H1 (cell line): Measurements from ENCODE around the gene PSG1. TPM values are rescaled to one million over a fixed set of nuclear protein-coding genes. Genes with fewer than 3 reads are reported as not detected.
"Not testable (repeated sequence)": the region's sequence is repeated elsewhere in the genome, so short reads cannot be mapped to it uniquely, and the experiment has no call there.

Source experiments
- CTCF ChIA-PET: fragments of 300-600 bp; sonication (Branson Sonifier 250); formaldehyde crosslinking; loops from one replicate; lab custom pipeline; 2021; ENCODE audit not compliant: partially characterized antibody; lab: Charles Lee
- POLR2A ChIA-PET: fragments of 300-600 bp; sonication (Branson Sonifier 250); formaldehyde crosslinking; loops from one replicate; lab custom pipeline; 2021; ENCODE audit warnings: inconsistent platforms; ENCODE audit not compliant: partially characterized antibody; lab: Charles Lee
- DNase-seq, 2 experiments: peaks; one replicate each; pipeline versions ENCODE4 v3.0.0 to v3.0.0-alpha.2; 2010 to 2022; ENCODE audit warnings: low spot score in 2 of 2, low read depth in 1 of 2, mixed read lengths in 1 of 2
- FAIRE-seq: peaks from 2 replicates; lab custom pipeline; 2011; peaks lifted over from hg19 to GRCh38; lab: Jason Lieb, UNC
- H2AFZ ChIP-seq: 2 replicates; pipeline ENCODE4 v1.8.1; 2012; ENCODE audit warnings: low read length, inconsistent platforms
- H2AK5ac ChIP-seq: 2 replicates; pipeline ENCODE4 v1.6.1; 2013; ENCODE audit warnings: low read depth, low read length
- H2BK120ac ChIP-seq: replicated peaks from 2 replicates; pipeline ENCODE3; 2013; ENCODE audit warnings: low read depth, low read length, inconsistent platforms
- H2BK12ac ChIP-seq: 2 replicates; pipeline ENCODE4 v1.6.1; 2013; ENCODE audit warnings: low read depth, low read length
- H2BK15ac ChIP-seq: 2 replicates; pipeline ENCODE4 v1.6.1; 2013; ENCODE audit warnings: low read length
- H2BK20ac ChIP-seq: 2 replicates; pipeline ENCODE4 v1.6.1; 2013; ENCODE audit warnings: low read length
- H2BK5ac ChIP-seq: 2 replicates; pipeline ENCODE4 v1.6.1; 2013; ENCODE audit warnings: low read depth, low read length
- H3K14ac ChIP-seq: 2 replicates; pipeline ENCODE4 v1.6.1; 2013; ENCODE audit warnings: inconsistent platforms; ENCODE audit not compliant: insufficient read length
- H3K18ac ChIP-seq: 2 replicates; pipeline ENCODE4 v1.6.1; 2013; ENCODE audit warnings: low read length; ENCODE audit errors: extremely low read depth
- H3K23ac ChIP-seq: 2 replicates; pipeline ENCODE4 v1.6.1; 2013; ENCODE audit warnings: inconsistent platforms; ENCODE audit not compliant: insufficient read length
- H3K23me2 ChIP-seq: 2 replicates; pipeline ENCODE4 v1.6.1; 2013; ENCODE audit warnings: low read depth, low read length
- H3K27ac ChIP-seq: 2 replicates; pipeline ENCODE4 v1.6.1; 2011; ENCODE audit warnings: low read depth, low read length, inconsistent platforms
- H3K27me3 ChIP-seq, 4 experiments: replicated peaks in 1 of 4; 1 replicate in 1 of 4; 2 replicates in 3 of 4; pipeline versions ENCODE4 v1.6.1 to v1.8.1; 2011 to 2013; ENCODE audit warnings: low read length in 3 of 4, mild to moderate bottlenecking in 3 of 4, inconsistent platforms in 2 of 4, mixed read lengths in 2 of 4, moderate library complexity in 1 of 4; ENCODE audit not compliant: control insufficient read depth in 3 of 4, insufficient read depth in 3 of 4; ENCODE audit errors: extremely low read depth in 1 of 4
- H3K36me3 ChIP-seq, 4 experiments: 2 replicates each; pipeline versions ENCODE4 v1.6.1 to v1.8.1; 2011 to 2013; ENCODE audit warnings: mild to moderate bottlenecking in 4 of 4, low read length in 3 of 4, moderate library complexity in 2 of 4, control low read depth in 1 of 4, inconsistent platforms in 1 of 4; ENCODE audit not compliant: insufficient read depth in 4 of 4, control insufficient read depth in 2 of 4
- H3K4ac ChIP-seq: replicated peaks from 2 replicates; pipeline ENCODE3; 2013; ENCODE audit warnings: low read length, low read depth, mixed read lengths, inconsistent platforms; ENCODE audit not compliant: insufficient read length
- H3K4me1 ChIP-seq, 4 experiments: replicated peaks in 1 of 4; 1 replicate in 1 of 4; 2 replicates in 3 of 4; pipeline versions ENCODE4 v1.6.1 to v1.8.1; 2011 to 2013; ENCODE audit warnings: low read length in 3 of 4, inconsistent platforms in 2 of 4, mixed read lengths in 1 of 4; ENCODE audit not compliant: insufficient read depth in 4 of 4, control insufficient read depth in 3 of 4
- H3K4me2 ChIP-seq, 2 experiments: 2 replicates each; pipeline versions ENCODE4 v1.6.1 to v1.8.1; 2011 to 2013; ENCODE audit warnings: low read depth in 2 of 2, low read length in 2 of 2, control low read depth in 1 of 2, inconsistent platforms in 1 of 2, mild to moderate bottlenecking in 1 of 2; ENCODE audit not compliant: insufficient read depth in 1 of 2
- H3K4me3 ChIP-seq, 4 experiments: fragments of 200-600, 300-600 bp in 1 of 4; sonication (generic), shearing (Covaris generic), sonication (Bioruptor Twin) in 1 of 4; 2 replicates each; pipeline versions ENCODE4 v1.5.1 to v1.8.1; 2011 to 2016; ENCODE audit warnings: low read length in 4 of 4, low read depth in 3 of 4, control low read depth in 2 of 4, inconsistent platforms in 2 of 4, mild to moderate bottlenecking in 2 of 4, mixed read lengths in 1 of 4, moderate library complexity in 1 of 4; ENCODE audit not compliant: insufficient read depth in 2 of 4; ENCODE audit errors: extremely low read depth in 1 of 4
- H3K56ac ChIP-seq: replicated peaks from 2 replicates; pipeline ENCODE3; 2013; ENCODE audit warnings: low read depth, mild to moderate bottlenecking, mixed read lengths, low read length, inconsistent platforms; ENCODE audit not compliant: insufficient read length
- H3K79me1 ChIP-seq: 2 replicates; pipeline ENCODE4 v1.6.1; 2013; ENCODE audit warnings: low read depth, low read length, control low read depth
- H3K79me2 ChIP-seq, 2 experiments: 2 replicates each; pipeline versions ENCODE4 v1.6.1 to v1.8.1; 2012 to 2013; ENCODE audit warnings: low read length in 2 of 2, mild to moderate bottlenecking in 2 of 2, inconsistent platforms in 1 of 2; ENCODE audit not compliant: insufficient read depth in 2 of 2, control insufficient read depth in 1 of 2
- H3K9ac ChIP-seq, 4 experiments: replicated peaks in 1 of 4; 1 replicate in 1 of 4; 2 replicates in 3 of 4; pipeline versions ENCODE4 v1.6.1 to v1.8.1; 2011 to 2013; ENCODE audit warnings: low read depth in 3 of 4, low read length in 3 of 4, control low read depth in 2 of 4, mild to moderate bottlenecking in 2 of 4, moderate library complexity in 2 of 4, inconsistent platforms in 1 of 4; ENCODE audit errors: extremely low read depth in 1 of 4
- H3K9me3 ChIP-seq, 2 experiments: 2 replicates each; pipeline versions ENCODE4 v1.6.1 to v1.8.1; 2012 to 2013; ENCODE audit warnings: mild to moderate bottlenecking in 2 of 2, moderate library complexity in 2 of 2, control low read depth in 1 of 2, inconsistent platforms in 1 of 2, low read depth in 1 of 2, low read length in 1 of 2, mixed read lengths in 1 of 2; ENCODE audit not compliant: insufficient read depth in 2 of 2
- H4K20me1 ChIP-seq, 2 experiments: replicated peaks in 1 of 2; 2 replicates each; pipeline versions ENCODE3 to v1.8.1; 2011 to 2013; ENCODE audit warnings: inconsistent platforms in 2 of 2, low read length in 2 of 2, mild to moderate bottlenecking in 1 of 2; ENCODE audit not compliant: insufficient read depth in 2 of 2, control insufficient read depth in 1 of 2
- H4K5ac ChIP-seq: 2 replicates; pipeline ENCODE4 v1.6.1; 2013; ENCODE audit warnings: low read length, low read depth, mixed read lengths, inconsistent platforms; ENCODE audit not compliant: insufficient read length
- H4K8ac ChIP-seq: 2 replicates; pipeline ENCODE4 v1.8.0; 2013; ENCODE audit warnings: mild to moderate bottlenecking, moderate library complexity, low read length, inconsistent platforms; ENCODE audit not compliant: insufficient read depth; ENCODE audit errors: extremely low read depth
- H4K91ac ChIP-seq: replicated peaks from 2 replicates; pipeline ENCODE3; 2013; ENCODE audit warnings: low read length, mixed read lengths, inconsistent platforms; ENCODE audit not compliant: insufficient read length
- SIX5 ChIP-seq: IDR thresholded peaks from 2 replicates; pipeline ENCODE4 v1.6.1; 2011; ENCODE audit warnings: mild to moderate bottlenecking, low read depth, low read length
- WGBS, 2 experiments: shearing (Covaris generic) in 1 of 2; methylation state at CpG; one replicate each; pipeline versions ENCODE4 v1.1.6 to v1.1.7; 2013 to 2015; ENCODE audit warnings: low lambda C conversion rate in 2 of 2, mixed read lengths in 2 of 2, inconsistent platforms in 1 of 2, low coverage in 1 of 2, missing lambda C conversion rate in 1 of 2; ENCODE audit not compliant: insufficient replicate concordance in 2 of 2, insufficient coverage in 1 of 2, insufficient read length in 1 of 2; ENCODE audit errors: extremely low coverage in 1 of 2, missing lambda C conversion rate in 1 of 2; 5-methylcytosine and 5-hydroxymethylcytosine counted together
- polyA plus RNA-seq, 7 experiments: library from polyadenylated mRNA; depleted of rRNA in 3 of 7; stranded (reverse) in 5 of 7; unstranded in 2 of 7; fragments of >200 nt in 5 of 7; fragments of 200-250 nt in 2 of 7; gene quantifications; 1 replicate in 5 of 7; 2 replicates in 1 of 7; 4 replicates in 1 of 7; pipeline versions ENCODE4 v1.2.1 to v1.2.3, GENCODE V29; 2011 to 2013; ENCODE audit warnings: missing spikeins in 2 of 7, mixed read lengths in 2 of 7
- total RNA-seq: library from RNA; stranded (reverse); fragmentation: NEBNext Ultra II Directional; extraction: Animal tissue kit (Norgen Biotek cat#: 25700); gene quantifications from 2 replicates; pipeline ENCODE4 v1.2.1, GENCODE V29; 2021
- TF ChIP-seq, protein P1 (sequence below): IDR thresholded peaks from 2 replicates; pipeline ENCODE4 v1.6.1; 2012; ENCODE audit warnings: inconsistent platforms
- TF ChIP-seq, protein P2 (sequence below): IDR thresholded peaks from 2 replicates; pipeline ENCODE4 v1.6.1; 2012; ENCODE audit warnings: inconsistent platforms

PSG1 gene
- total and polyA plus RNA-seq, 2 of the 8 experiments (the other 6 are each of a cell fraction or from before 2014, with no cell fraction given): not detected

DNA sequence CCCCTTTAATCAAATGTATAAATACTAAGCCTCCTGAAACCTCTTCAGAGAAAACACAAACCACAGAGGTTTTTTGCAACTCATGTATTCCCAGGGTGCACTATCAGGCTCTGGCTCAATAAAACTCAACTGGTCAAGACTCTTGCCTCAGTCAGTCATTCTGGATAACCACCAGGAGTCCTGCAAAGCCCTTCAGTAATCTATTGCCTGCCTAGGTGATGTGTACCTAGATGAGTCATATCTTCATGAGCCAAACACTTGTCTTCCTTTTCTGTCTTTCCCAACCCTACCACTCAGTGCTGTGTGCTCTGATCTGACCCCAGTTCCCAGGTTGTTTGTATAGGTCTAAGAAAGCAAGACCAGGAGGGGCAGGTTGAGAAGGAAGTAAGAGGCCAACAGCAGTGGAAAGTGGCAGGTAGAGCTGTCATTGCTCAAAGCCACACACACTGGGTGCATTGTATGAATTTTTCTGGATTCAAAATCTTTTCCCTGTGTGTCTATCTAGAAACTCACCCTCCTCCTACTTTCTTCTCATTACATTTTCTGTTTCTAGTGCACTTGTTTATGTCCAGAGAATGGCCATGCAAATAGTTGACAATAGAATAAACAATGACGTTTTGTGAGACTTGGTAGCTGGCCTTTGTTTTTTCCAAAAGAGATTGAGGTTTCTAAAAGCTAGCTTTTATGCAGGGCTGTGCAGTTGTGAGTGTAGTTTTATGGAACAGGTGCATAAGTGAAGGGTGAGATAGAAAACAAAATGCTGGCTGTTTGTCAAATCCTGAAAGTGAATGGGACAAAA is 48.1 kb downstream of the PSG1 start (continued):
- TF ChIP-seq, protein P1, sequence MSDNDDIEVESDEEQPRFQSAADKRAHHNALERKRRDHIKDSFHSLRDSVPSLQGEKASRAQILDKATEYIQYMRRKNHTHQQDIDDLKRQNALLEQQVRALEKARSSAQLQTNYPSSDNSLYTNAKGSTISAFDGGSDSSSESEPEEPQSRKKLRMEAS: no peak
- TF ChIP-seq SIX5: no peak
- TF ChIP-seq, protein P2, sequence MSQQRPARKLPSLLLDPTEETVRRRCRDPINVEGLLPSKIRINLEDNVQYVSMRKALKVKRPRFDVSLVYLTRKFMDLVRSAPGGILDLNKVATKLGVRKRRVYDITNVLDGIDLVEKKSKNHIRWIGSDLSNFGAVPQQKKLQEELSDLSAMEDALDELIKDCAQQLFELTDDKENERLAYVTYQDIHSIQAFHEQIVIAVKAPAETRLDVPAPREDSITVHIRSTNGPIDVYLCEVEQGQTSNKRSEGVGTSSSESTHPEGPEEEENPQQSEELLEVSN: no peak

DNA sequence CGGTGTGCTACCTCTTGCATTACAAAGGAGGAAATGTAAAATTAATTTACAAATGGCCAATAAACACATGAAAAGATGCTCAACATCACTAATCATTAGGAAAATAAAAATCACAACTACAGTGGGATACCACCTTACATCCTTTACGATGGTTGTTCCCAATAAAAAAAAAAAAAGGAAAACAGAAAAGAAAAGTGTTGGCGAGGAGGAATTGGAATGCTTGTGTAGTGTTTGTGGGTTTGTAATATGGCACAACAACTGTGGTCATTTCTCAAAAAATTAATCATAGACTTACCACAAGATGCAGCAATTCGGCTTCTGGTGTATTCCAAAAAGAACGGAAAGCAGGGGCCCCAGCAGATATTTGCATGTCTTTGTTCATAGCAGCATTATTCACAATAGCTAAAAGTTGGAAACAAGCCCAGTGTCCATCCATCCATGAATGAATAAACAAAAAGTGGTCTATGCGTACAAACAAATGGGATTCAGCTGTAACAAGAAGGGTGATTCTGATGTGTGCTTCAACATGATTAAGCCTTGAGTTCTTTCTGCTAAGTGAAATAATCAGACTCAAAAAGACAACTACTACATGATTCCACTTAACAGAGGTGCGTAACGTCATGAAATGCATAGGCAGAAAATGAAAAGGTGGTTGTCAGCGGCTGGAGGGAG is 58.1 kb downstream of the PSG1 start:
- FAIRE-seq, H4K5ac ChIP-seq, H3K4me2 ChIP-seq, H3K27me3 ChIP-seq, H3K23ac ChIP-seq, H4K20me1 ChIP-seq, H2BK15ac ChIP-seq, H2AK5ac ChIP-seq, H3K27ac ChIP-seq, H3K4me1 ChIP-seq, H3K9ac ChIP-seq, H3K4ac ChIP-seq, H3K56ac ChIP-seq, H2AFZ ChIP-seq, H4K8ac ChIP-seq, H3K23me2 ChIP-seq, H3K79me1 ChIP-seq, H3K4me3 ChIP-seq, H3K18ac ChIP-seq, H4K91ac ChIP-seq, H2BK12ac ChIP-seq, CTCF ChIA-PET, H3K14ac ChIP-seq, H2BK20ac ChIP-seq, H3K79me2 ChIP-seq, H3K36me3 ChIP-seq, H2BK5ac ChIP-seq, DNase-seq, H2BK120ac ChIP-seq, POLR2A ChIA-PET: not testable (repeated sequence)
- 76% methylated on average over 9 of the region's 9 CpGs; no CpG with 5 or more reads in 1 of the 2 experiments for WGBS, 2 experiments
- peaks cover 27 to 71% of the 10 kb centered on the region in 2 experiments for H3K9me3 ChIP-seq
